Mucosa of rectum (tissue), 2 donors: ENCODE measurements around the gene KLF13.

Source experiments
- H3K27ac ChIP-seq, 2 donors: one replicate each; pipeline ENCODE4 v1.7.0; 2013; ENCODE audit warnings: inconsistent platforms in 2 of 2, low read depth in 2 of 2, low read length in 2 of 2
- H3K27me3 ChIP-seq, 2 donors: one replicate each; pipeline ENCODE4 v1.7.0; 2013; ENCODE audit warnings: low read length in 2 of 2; ENCODE audit not compliant: control insufficient read depth in 2 of 2, insufficient read depth in 2 of 2
- H3K36me3 ChIP-seq, 2 donors: one replicate each; pipeline ENCODE4 v1.7.0; 2013; ENCODE audit warnings: low read length in 2 of 2; ENCODE audit not compliant: control insufficient read depth in 2 of 2, insufficient read depth in 2 of 2
- H3K4me1 ChIP-seq, 2 donors: one replicate each; pipeline ENCODE4 v1.7.0; 2013; ENCODE audit warnings: low read length in 2 of 2, mild to moderate bottlenecking in 1 of 2; ENCODE audit not compliant: control insufficient read depth in 2 of 2, insufficient read depth in 2 of 2
- H3K4me3 ChIP-seq, 2 donors: one replicate each; pipeline ENCODE4 v1.7.0; 2013; ENCODE audit warnings: low read length in 2 of 2
- H3K9ac ChIP-seq, 2 donors: one replicate each; pipeline ENCODE4 v1.7.0; 2013; ENCODE audit warnings: low read length in 2 of 2, low read depth in 1 of 2, mild to moderate bottlenecking in 1 of 2
- H3K9me3 ChIP-seq, 2 donors: one replicate each; pipeline ENCODE4 v1.7.0; 2013; ENCODE audit warnings: low read length in 2 of 2; ENCODE audit not compliant: control insufficient read depth in 2 of 2
- donor health status: healthy.
- donor health status: Normal muscosa, but diverticular disease.

The KLF13 gene

GRCh38 chr15:31362886-31363285 is 36.3 kb downstream of the KLF13 start:
- no peaks in the 10 kb centered on the region for H3K27me3 ChIP-seq
- no peaks in the 10 kb centered on the region for H3K9me3 ChIP-seq
- no peak overlapping the region for H3K4me3 ChIP-seq
- no peak overlapping the region for H3K9ac ChIP-seq
- peaks cover 4 to 6% of the 10 kb centered on the region in 2 donors for H3K36me3 ChIP-seq
- peak overlapping the region; percentile 35 to 95 for H3K27ac ChIP-seq
- H3K4me1 ChIP-seq: peaks cover 82 to 87% of the 10 kb centered on the region in 2 donors

- Histone ChIP-seq H3K4me1 (peaks cover 73 to 75% of the 10 kb centered on the region in 2 donors), H3K9ac (peak overlapping the region; percentile 52 to 64), H3K27ac (peak overlapping the region; percentile 84), H3K4me3 (peak overlapping the region in 1 of 2 donors; percentile 48), H3K27me3 (no peaks in the 10 kb centered on the region), H3K9me3 (no peaks in the 10 kb centered on the region), H3K36me3 (no peaks in the 10 kb centered on the region)
Observed at GRCh38 chr15:31364301-31365031, 37.8 kb downstream of the KLF13 start.

GRCh38 chr15:31365032-31365654 is 38.5 kb downstream of the KLF13 start:
- Histone ChIP-seq H3K27ac (peak overlapping the region; percentile 84), H3K9me3 (no peaks in the 10 kb centered on the region), H3K27me3 (no peaks in the 10 kb centered on the region), H3K4me3 (peak overlapping the region in 1 of 2 donors; percentile 48), H3K36me3 (no peaks in the 10 kb centered on the region), H3K4me1 (peaks cover 66 to 68% of the 10 kb centered on the region in 2 donors), H3K9ac (peak overlapping the region; percentile 64 to 68)

GRCh38 chr15:31365655-31366127 is 39.1 kb downstream of the KLF13 start:
- Histone ChIP-seq H3K9ac (peak overlapping the region; percentile 41 to 73), H3K4me3 (peak overlapping the region in 1 of 2 donors; percentile 57), H3K27ac (peak overlapping the region; percentile 84), H3K36me3 (no peaks in the 10 kb centered on the region), H3K9me3 (no peaks in the 10 kb centered on the region), H3K27me3 (no peaks in the 10 kb centered on the region), H3K4me1 (peaks cover 61 to 63% of the 10 kb centered on the region in 2 donors)

- peak overlapping the region in 1 of 2 donors; percentile 57 for H3K4me3 ChIP-seq
- no peaks in the 10 kb centered on the region for H3K9me3 ChIP-seq
- peak overlapping the region; percentile 74 to 84 for H3K27ac ChIP-seq
- no peaks in the 10 kb centered on the region for H3K36me3 ChIP-seq
- H3K4me1 ChIP-seq: peaks cover 55 to 57% of the 10 kb centered on the region in 2 donors
- peak overlapping the region; percentile 24 to 73 for H3K9ac ChIP-seq
- H3K27me3 ChIP-seq: no peaks in the 10 kb centered on the region
Observed at GRCh38 chr15:31366169-31366734, 39.6 kb downstream of the KLF13 start.

- no peaks in the 10 kb centered on the region for H3K27me3 ChIP-seq
- peaks cover 46 to 48% of the 10 kb centered on the region in 2 donors for H3K4me1 ChIP-seq
- peak overlapping the region; percentile 15 to 73 for H3K9ac ChIP-seq
- H3K4me3 ChIP-seq: no peak overlapping the region
- peak overlapping the region; percentile 74 for H3K27ac ChIP-seq
- no peaks in the 10 kb centered on the region for H3K9me3 ChIP-seq
- peaks cover 0 to 2% of the 10 kb centered on the region in 2 donors for H3K36me3 ChIP-seq
Observed at GRCh38 chr15:31367021-31367729, 40.5 kb downstream of the KLF13 start.

- Histone ChIP-seq H3K36me3 (peaks cover 5 to 8% of the 10 kb centered on the region in 2 donors), H3K4me1 (peaks cover 43 to 46% of the 10 kb centered on the region in 2 donors), H3K27me3 (no peaks in the 10 kb centered on the region), H3K27ac (peak overlapping the region; percentile 74), H3K4me3 (no peak overlapping the region), H3K9ac (peak overlapping the region; percentile 15 to 73), H3K9me3 (no peaks in the 10 kb centered on the region)
Observed at GRCh38 chr15:31367730-31368344, 41.2 kb downstream of the KLF13 start.

GRCh38 chr15:31369727-31370126 is 43.1 kb downstream of the KLF13 start:
- Histone ChIP-seq H3K4me1 (peaks cover 35 to 49% of the 10 kb centered on the region in 2 donors), H3K27me3 (no peaks in the 10 kb centered on the region), H3K27ac (peak overlapping the region in 1 of 2 donors; percentile 11)

GRCh38 chr15:31371520-31372240 is 45.0 kb downstream of the KLF13 start:
- Histone ChIP-seq H3K4me3 (no peak overlapping the region), H3K27ac (no peak overlapping the region), H3K9me3 (no peaks in the 10 kb centered on the region), H3K9ac (no peak overlapping the region), H3K27me3 (no peaks in the 10 kb centered on the region), H3K4me1 (peaks cover 36 to 46% of the 10 kb centered on the region in 2 donors), H3K36me3 (peaks cover 11 to 24% of the 10 kb centered on the region in 2 donors)

More at GRCh38 chr15:31369727-31370126, 43.1 kb downstream of the KLF13 start:
- no peak overlapping the region for H3K4me3 ChIP-seq
- H3K9me3 ChIP-seq: no peaks in the 10 kb centered on the region
- H3K9ac ChIP-seq: no peak overlapping the region
- peaks cover 11 to 21% of the 10 kb centered on the region in 2 donors for H3K36me3 ChIP-seq
